Calu3 (cell line): ENCODE results near the gene RNF6. TPM values are rescaled to one million over a fixed set of nuclear protein-coding genes. Genes with fewer than 3 reads are reported as not detected.
A peak's percentile ranks its signal among the peaks of the same experiment; 100 is the strongest.
"Not testable (repeated sequence)": the region's sequence is repeated elsewhere in the genome, so short reads cannot be mapped to it uniquely, and the experiment has no call there.

Experiments used
- BruUV-seq: library from RNA; stranded (reverse); fragments of 400-500 nt; replicated peaks from 2 replicates; lab custom pipeline; 2021; lab: Mats Ljungman, UMichigan
- CTCF ChIA-PET: fragments of 300-600 bp; sonication (Branson Sonifier 250); formaldehyde crosslinking; loops from one replicate; lab custom pipeline; 2022; ENCODE audit warnings: antibody characterized with exemption; lab: Charles Lee
- DNase-seq: peaks from one replicate; pipeline ENCODE4 v3.0.0; 2022
- H3K27ac Mint-ChIP-seq: one replicate; pipeline ENCODE4 v1.8.0; 2022; ENCODE audit warnings: mixed read lengths; ENCODE audit not compliant: unreplicated experiment
- H3K27me3 Mint-ChIP-seq: one replicate; pipeline ENCODE4 v1.8.0; 2022; ENCODE audit warnings: mixed read lengths; ENCODE audit not compliant: unreplicated experiment
- H3K36me3 Mint-ChIP-seq: one replicate; pipeline ENCODE4 v1.8.0; 2022; ENCODE audit warnings: mild to moderate bottlenecking, moderate library complexity, mixed read lengths; ENCODE audit not compliant: insufficient read depth, unreplicated experiment
- H3K4me1 Mint-ChIP-seq: one replicate; pipeline ENCODE4 v1.8.0; 2022; ENCODE audit warnings: mild to moderate bottlenecking, low read depth, mixed read lengths; ENCODE audit not compliant: unreplicated experiment
- H3K4me3 Mint-ChIP-seq: one replicate; pipeline ENCODE4 v1.8.0; 2022; ENCODE audit warnings: mild to moderate bottlenecking, low read depth, moderate library complexity, mixed read lengths; ENCODE audit not compliant: unreplicated experiment
- H3K9me3 Mint-ChIP-seq: one replicate; pipeline ENCODE4 v1.8.0; 2022; ENCODE audit warnings: low read depth, mixed read lengths; ENCODE audit not compliant: unreplicated experiment
- CTCF ChIP-seq: fragments of 200-600 bp; IDR thresholded peaks from one replicate; pipeline ENCODE4 v1.8.0; 2022; ENCODE audit warnings: antibody characterized with exemption; ENCODE audit not compliant: unreplicated experiment
- intact Hi-C: fragments of 100-400 bp; cut with micrococcal nuclease; formaldehyde crosslinking; loops from one replicate; pipeline ENCODE4 v1.10.0; 2022; ENCODE audit not compliant: unreplicated experiment
- total RNA-seq: library from RNA; stranded (reverse); gene quantifications from 2 replicates; pipeline ENCODE4 v1.2.3, GENCODE V29; 2022

Gene RNF6
- total RNA-seq, 1 experiment from 2014 or later: 28.9 TPM

- DNase-seq: peak; percentile 49
- no peaks in the 10 kb centered on the region for H3K9me3 Mint-ChIP-seq
- peaks cover 11% of the 10 kb centered on the region for H3K4me1 Mint-ChIP-seq
- H3K36me3 Mint-ChIP-seq: peaks cover 25% of the 10 kb centered on the region
- CTCF ChIA-PET: interaction anchor here (1.4 kb wide), 1 partner anchor 33 kb away, joined by 6 read pairs; the partner anchor contains the start of gene RNF6
- intact Hi-C loops: no loop called here
- H3K4me3 Mint-ChIP-seq: peak overlapping the region; percentile 99
- BruUV-seq: no TSS peak
- TF ChIP-seq CTCF: no peak
- H3K27ac Mint-ChIP-seq: peak overlapping the region; percentile 26
- H3K27me3 Mint-ChIP-seq: no peaks in the 10 kb centered on the region
Observed at GRCh38 chr13:26254583-26255111, 32.5 kb upstream of the RNF6 start.

- Mint-ChIP-seq H3K27me3 (no peaks in the 10 kb centered on the region), H3K4me3 (peak within 1 kb of the TSS; percentile 99)
- CTCF ChIA-PET: no interaction called here
Observed at GRCh38 chr13:26253787-26254582, 31.9 kb upstream of the RNF6 start, which contains the start of gene CDK8. TSS of gene CDK8 (plus strand) at chr13:26254129. CDS start at chr13:26254642, 513 bp downstream.

DNA sequence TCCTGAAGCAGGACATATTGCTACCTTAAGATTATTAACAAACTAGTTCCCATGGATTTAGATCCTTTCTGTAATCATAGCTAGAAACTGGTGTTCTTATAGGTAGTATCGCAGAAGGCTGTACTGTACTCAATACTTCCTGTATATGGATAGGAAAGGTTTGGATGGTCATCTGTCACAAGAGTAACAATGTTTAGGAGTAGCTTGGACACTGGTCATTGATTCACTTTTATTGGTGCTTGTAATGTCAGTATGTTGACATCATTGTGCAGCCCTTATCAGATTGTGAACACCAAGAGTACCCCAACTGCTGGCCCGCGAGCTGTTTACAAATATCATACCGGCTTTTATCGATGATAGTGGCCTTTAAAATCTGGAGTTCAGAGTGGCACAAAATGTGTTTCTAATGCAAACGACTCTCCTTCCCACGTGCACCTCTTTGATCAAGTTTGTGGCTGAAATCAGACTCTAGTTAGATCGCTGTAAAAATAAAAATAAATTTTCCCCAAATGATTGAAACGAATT, 31.2 kb upstream of the RNF6 start:
- peaks cover 25% of the 10 kb centered on the region for H3K36me3 Mint-ChIP-seq
- peaks cover 11% of the 10 kb centered on the region for H3K4me1 Mint-ChIP-seq
- no TSS peak for BruUV-seq
- CTCF ChIA-PET: no interaction called here
- no peak for TF ChIP-seq CTCF
- peak overlapping the region; percentile 99 for H3K4me3 Mint-ChIP-seq
- intact Hi-C loops: no loop called here
- DNase-seq: no peak
- no peaks in the 10 kb centered on the region for H3K27me3 Mint-ChIP-seq
- H3K27ac Mint-ChIP-seq: peak overlapping the region; percentile 86
- H3K9me3 Mint-ChIP-seq: no peaks in the 10 kb centered on the region

More at GRCh38 chr13:26253787-26254582, 31.9 kb upstream of the RNF6 start, which contains the start of gene CDK8:
- DNase-seq: peak; percentile 83
- intact Hi-C loops: no loop called here
- TF ChIP-seq CTCF: no peak
- peak within 1 kb of the TSS; percentile 86 for H3K27ac Mint-ChIP-seq
- BruUV-seq: no TSS peak
- H3K9me3 Mint-ChIP-seq: no peaks in the 10 kb centered on the region
- H3K4me1 Mint-ChIP-seq: peaks cover 11% of the 10 kb centered on the region
- H3K36me3 Mint-ChIP-seq: peaks cover 25% of the 10 kb centered on the region

DNA sequence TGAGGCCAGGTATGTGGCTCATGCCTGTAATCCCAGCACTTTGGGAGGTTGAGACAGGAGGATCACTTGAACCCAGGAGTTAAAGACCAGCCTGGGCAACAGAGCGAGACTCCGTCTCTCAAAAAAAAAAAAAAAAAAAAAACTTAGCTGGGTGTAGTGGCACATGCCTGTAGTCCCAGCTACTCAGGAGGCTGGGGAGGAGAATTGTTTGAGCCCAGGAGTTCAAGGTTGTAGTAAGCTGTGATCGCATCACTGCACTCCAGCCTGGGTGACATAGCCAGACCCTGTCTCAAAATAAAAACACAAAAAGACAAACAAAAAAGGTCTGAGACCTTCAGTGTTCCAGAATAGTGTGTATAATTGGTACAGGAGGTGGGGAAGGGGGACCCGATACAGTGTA, 29.9 kb upstream of the RNF6 start:
- CTCF ChIA-PET: interaction anchor here (0.6 kb wide), 1 partner anchor 204 kb away, joined by 5 read pairs; no protein-coding TSS in a partner anchor
- H3K4me1 Mint-ChIP-seq, DNase-seq, BruUV-seq, H3K27ac Mint-ChIP-seq, H3K27me3 Mint-ChIP-seq, intact Hi-C loops, H3K4me3 Mint-ChIP-seq, H3K9me3 Mint-ChIP-seq: not testable (repeated sequence)
- peaks cover 25% of the 10 kb centered on the region for H3K36me3 Mint-ChIP-seq
